ENCODE measurements around the gene ST8SIA5.

Gene ST8SIA5

DNA sequence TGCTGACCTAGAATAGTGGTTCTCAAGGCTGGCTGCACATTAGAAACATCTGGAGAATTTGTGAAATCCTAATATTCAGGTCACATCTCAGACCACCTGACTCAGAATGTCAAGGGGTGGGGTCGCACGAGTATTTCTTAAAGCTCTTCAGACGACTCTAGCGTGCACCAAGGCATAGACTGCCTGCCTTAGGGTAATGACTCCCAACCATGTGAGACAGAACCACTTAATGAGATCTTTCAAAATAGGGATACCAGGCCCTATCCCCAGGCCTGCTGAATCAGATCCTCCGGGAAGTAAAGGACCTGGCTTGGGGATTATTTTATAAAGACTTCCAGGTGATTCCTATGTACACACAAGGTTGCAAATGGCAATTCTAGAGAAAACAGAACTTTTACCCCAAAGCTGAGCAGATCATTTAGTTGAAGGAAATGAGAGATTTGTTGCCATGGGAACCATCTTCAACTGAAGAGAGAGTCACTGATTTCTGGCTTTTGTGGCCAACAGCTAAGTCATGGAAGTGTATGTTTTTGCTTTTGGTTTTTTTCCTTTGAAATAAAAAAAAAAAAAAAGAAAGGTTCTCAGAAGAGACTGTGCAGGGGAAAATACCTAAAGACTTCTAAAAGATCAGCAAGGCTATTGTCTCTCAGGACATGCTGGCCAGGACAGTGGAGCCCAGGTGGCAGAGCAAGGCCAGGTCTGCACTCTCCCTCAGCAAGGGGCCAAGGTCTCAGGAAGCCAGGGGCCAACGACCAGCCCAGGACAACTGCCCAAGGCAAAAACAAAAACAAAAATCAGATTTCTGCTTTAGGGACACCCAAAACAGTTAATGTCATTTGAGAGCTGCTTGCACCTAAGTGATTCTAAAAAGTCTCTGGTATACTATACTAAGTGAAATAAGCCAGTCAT, 84.5 kb downstream of the ST8SIA5 start:
- DNase-seq (ENCODE audit: low read depth in 2 of 2): no peak

DNA sequence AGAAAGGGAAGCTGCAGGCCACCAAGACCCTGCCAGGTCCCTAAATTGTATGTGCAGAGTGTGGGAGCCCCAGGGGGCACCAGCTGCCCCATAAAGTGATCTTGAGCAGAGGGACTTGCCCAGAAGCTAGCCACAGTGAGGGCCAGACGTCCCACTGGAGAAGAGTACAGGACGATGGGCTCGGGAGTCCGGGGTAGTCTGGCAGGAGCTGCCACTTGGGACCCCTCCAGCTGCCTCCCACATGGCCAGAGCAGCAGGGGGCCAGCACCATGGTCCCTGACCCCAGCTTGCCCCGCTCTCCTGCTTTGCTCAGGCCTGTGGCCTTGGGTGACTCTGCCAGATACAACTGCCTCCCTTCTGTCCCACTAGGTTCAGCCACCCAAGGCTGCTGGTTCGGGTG, 88.2 kb downstream of the ST8SIA5 start:
- no peak for DNase-seq (ENCODE audit: low read depth in 2 of 2)

DNA sequence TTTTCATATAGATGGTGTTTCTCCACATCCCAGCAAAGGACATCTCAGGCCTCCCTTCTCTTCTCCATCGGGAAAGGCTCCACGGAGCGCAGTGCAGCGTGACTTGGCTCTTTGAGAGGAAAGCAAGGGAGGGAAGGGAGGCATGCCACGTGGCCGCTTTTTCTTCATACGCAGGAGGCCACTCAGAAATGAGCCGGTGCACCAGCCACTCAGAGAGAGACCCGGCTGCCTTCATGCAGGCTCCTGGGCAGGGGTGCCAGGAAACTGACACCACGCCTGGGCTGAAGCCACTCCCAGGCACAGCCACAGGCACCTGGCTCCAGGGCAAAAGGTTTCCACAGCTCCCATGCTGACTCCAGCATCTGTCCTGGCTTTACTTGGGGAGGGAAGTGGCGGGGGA, 88.7 kb downstream of the ST8SIA5 start:
- no peak for DNase-seq (ENCODE audit: low read depth in 2 of 2)

DNA sequence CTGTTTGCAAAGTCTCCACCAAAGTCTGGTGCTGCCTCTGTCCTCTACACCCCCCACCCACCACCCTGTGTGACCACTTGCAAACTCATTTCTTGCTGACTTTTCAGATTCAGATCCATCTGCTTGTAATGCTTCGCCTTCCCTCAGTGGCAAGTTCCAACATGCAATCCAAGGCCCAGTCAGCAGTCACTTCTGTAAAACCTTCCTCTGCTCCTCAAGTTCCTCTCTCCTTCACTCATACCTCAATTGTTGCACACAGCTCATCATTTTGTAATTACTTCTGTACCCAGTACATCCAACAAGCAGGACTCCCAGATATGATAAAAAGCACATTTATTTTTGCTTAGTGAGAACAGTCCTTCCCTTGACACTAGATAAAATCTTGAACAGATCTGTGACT, 93.3 kb downstream of the ST8SIA5 start:
- DNase-seq (ENCODE audit: low read depth in 2 of 2): no peak

DNA sequence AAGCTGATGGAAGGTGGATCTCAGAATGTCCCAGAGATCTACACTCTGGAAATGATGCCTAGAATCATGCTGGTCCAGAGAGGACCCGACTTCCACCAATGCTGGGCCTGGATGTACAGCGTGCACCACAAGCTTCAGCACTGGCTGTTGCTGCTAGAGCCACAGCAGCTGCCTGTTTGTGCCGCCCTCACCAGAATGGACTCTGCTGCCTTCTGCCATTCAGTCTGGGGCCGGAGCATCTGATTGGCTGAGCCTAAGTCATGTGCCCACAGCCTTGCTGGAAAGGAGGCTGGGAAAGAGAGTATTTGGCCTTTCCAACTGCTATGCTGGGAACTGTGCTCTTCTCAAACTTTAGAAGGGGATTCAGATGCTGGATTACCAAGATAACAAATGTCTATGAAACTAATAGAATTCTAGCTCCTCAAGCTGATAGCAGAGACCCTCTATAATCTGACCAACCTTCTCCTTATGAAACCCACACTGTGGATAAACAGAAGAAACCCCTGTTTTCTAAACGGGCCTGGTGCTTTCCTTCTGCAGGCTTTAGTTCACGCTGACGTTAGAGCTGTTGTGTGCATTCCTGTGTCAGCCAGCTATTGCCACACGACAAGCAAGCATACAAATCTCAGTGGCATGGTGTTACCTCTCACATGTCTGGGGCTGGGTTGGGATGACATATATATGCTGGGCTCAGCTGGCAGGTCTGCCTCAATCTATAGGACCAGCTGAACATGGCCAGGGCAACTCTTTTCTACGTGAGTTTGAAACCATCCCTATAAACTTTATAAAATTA, 95.7 kb downstream of the ST8SIA5 start:
- DNase-seq (ENCODE audit: low read depth in 2 of 2): no peak

DNA sequence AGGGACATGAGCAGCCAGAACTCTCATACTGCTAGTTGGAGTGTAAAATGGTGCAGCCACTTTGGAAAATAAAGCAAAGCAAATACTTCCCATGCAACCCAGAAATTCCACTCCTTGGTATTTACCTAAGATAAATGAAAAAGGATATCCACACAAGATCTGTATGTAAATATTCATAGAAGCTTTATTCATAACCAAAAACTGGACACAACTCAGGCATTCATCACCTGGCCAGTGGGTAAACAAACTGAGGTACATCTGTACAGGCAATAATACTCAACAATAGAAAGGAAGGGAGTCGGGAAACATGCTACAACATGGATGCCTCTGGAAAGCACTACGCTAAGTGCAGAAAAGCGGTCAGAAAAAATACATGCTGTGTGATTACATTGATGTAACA, 97.4 kb downstream of the ST8SIA5 start:
- DNase-seq (ENCODE audit: low read depth in 2 of 2): no peak

DNA sequence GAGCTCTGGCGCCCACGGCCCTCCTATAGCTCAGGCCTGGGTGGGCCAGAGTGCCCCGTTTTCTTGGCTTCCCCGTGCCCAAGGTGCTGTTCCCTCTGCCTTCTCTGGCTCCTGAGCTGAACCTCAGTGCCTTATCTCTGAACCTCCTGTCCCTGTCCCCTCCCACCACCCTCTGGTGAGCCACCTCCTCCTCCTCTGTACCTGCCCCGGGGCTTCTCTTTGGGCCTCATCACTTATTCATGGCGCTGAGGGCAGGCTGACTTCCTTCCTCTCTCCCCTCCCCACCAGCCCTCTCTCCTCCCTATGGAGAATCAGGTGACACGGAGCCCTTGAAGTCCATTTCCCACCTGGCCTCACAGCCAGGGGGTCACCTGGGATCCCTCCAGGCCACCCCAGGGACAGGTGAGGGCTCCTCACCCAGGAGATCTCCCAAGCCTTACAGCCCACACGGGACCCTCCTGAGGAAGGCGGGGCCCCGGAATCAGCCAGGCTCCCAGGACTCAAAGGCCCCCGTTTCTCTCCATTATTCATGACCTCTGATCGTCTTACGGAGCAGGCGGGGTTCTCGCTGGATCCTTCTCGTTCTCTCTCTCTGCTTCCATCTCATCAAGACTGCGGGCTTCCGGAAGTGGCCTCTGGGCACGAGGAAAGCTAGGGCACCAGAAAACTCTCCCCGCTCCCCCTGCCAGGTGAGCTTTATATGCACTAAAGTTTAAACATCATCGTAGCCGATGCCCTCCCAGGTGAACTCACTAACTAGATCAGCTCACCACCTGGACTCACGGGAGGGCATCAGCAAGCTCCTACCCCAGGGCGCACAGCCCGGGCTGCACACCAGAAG, 99.5 kb downstream of the ST8SIA5 start, which contains the start of gene LOXHD1:
LOXHD1 (minus strand) TSS at position 106 of the 841 bp plus-strand sequence. CDS start 187 bp downstream, outside the sequence.
- no peak for DNase-seq (ENCODE audit: low read depth in 2 of 2)

DNA sequence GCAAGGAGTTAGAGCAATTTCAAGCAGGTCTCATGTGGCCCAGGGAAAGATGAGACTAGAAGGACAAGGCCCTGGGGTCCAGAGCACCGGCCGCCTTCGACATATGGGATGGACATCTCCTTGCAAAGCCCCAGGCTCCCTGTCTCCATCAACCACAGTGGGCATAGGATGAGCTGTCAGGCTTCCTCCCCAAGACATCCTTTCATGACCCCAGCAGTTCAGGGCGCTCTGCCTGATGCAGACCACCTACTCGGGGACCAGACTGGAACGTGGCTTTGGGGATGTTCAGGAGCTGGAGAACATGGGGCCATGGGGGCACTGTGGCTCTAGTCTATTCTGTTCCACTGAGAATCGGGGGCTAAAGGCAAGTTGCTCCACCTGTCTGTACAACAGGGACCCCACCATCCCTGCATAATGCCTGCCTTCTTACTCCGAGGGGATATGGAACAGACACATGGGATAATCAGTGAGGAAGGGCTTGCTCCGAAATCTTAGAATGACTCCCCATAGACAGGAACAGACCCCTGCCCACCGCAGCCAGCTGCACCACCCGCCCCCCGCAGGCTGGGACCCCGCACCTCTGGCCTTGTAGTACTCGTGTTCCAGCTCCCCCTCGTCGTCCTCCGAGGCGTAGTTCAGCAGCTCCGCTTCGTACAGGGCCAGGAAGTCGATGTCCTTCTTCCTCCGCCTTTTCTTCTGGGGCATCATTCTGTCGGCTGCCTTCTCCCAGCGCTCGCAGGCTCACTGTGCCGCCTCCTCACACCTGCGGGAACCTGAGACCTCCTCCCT, 100.3 kb downstream of the ST8SIA5 start:
- no peak for DNase-seq (ENCODE audit: low read depth in 2 of 2)

DNA sequence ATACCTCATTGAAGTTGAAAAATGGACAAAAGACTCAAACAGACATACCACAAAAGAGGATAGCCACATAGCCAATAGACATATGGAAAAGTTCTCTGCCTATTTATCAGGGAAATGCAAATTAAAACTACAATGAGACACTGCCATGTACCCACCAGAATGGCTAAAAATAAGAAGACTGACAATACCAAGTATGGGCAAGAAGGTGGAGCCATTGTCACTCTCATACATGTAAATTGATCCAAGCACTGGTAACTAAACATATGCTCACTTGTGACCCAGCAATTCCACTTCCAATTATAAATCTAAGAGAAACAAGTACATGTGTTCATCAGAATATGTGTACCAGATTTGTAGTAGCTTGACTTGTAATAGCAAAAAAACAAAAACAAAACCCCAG, 104.5 kb downstream of the ST8SIA5 start:
- no peak for DNase-seq (ENCODE audit: low read depth in 2 of 2)

DNA sequence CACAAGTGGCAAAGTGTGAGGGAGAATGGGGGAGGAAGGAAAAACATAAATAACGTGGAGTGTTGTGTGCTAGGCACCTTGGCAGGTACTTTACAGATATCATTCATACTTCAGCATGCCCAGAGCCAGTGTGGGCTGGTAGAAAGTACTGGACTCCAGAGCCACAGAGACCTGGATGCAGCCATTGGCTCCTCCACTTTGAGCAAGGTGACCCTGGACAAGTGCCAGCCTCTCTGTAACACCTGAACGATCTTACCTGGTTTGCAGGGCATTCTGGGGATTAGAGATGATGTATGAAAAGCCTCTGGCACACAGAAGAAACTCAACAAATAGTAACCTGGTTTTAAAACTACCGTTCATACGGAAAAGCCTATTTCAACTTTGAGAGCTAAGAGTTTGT, 106.2 kb downstream of the ST8SIA5 start:
- DNase-seq (ENCODE audit: low read depth in 2 of 2): no peak

DNA sequence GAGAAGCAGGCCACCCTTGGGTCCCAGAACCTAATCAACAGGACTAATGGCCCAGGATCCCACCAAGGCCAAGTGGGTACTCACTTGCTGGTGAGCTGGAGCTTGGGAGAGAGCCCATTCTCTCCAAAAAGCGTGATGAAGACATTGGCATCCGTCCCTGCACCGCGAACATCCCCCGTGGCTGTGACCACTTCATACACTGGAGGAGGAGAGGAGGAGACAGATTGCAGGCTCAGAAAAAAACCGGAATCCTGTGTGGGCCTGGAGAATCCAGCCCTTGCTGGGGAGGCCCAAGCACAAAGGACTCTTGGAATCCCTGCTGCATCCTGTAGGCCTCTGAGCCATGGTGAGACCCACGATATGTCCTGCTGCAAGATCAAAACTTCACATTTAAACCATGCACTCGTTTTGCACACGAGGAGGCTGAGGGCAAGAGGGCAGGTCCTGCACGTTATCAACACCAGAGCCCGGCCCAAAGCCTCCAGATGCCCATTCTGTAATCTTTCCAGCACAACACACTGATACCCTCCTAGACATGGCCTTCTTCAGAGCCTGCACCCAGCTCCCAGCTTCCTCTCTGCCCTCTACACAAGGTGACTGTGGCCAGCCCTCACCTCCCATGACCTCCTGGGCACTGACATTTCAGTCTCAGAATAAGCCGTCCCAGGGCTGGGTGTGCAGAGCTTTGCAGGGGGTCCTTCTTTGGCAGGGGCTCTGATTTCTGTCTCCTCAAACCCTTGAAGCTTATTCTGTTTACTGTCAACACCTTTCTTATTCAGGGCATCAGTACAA, 107.6 kb downstream of the ST8SIA5 start:
- DNase-seq (ENCODE audit: low read depth in 2 of 2): no peak

DNA sequence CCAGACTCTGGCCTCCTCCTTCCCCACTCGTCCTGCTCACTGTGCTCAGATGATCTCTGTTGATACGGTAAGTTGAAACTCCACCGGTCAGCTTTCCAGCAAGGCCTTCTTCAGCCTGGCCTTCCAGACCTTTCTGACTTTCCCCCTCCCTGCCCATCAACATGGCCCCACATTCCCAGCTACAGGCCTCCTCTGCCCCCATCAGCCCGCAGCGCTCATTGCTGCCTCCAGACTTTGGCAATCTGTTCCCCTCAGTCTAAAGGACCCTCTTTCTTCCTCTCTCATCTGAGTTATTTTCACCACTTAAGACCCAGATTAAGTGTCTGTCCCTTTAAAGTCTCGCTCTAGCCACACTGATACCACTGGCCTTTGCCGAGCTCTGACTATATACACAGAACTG, 110.4 kb downstream of the ST8SIA5 start:
- DNase-seq (ENCODE audit: low read depth in 2 of 2): no peak

DNA sequence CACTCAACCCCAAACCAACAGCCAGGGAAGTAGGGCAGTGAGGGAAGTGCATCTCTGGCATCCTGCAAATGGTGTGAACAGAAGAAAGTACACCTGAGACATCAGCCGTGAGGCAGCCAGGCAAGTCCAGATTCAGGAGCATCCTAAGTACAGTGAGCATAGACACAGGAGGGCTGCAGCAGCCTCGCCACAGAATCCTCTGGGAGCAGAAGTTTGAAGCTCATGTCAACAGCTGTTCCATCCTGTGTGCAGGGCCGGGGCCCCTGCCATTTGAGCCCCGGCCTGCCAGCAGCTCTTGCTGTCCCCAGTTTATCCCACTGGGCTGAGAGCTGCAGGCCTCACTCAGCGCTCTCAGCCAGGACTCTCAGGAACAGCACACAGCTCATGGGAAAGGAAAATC, 114.3 kb downstream of the ST8SIA5 start:
- no peak for DNase-seq (ENCODE audit: low read depth in 2 of 2)

DNA sequence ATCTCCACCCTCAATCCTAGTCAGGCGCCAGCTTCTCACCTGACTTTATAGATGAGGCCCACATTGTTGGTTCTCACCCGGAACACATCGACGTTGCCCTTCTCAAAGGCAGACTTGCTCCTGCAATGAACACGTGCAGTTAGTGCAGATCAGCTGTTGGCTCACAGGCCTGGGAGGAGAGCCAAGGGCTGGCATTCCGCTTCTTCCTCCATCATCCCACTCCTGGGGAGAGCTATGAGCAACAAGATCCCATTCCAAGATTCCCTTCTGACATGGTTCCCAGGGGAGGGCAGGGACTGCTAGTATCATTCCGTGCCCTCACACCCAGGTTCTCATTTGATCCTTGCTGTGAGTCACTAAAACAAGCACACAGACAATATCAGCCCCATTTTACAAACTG, 114.9 kb downstream of the ST8SIA5 start:
- DNase-seq (ENCODE audit: low read depth in 2 of 2): no peak

DNA sequence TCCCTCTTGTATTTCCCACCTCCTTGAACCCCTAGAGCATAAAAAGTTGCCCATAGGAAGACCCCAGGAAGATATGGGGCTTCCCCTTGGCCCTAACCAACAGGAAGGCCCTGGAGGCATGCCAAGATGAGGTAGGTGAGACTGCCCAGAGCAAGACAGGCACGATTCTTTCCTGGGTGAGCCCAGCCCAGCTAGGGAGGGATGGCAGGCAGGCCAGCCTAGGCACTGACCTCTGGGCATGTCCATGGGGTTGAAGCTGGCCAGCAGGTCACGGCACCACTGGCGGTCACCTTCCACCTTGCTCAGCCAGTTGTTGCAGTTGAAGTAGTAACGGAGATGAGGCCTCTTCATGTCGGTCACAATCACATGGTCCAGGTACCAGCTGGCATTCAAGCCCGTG, 117.5 kb downstream of the ST8SIA5 start:
- no peak for DNase-seq (ENCODE audit: low read depth in 2 of 2)

DNA sequence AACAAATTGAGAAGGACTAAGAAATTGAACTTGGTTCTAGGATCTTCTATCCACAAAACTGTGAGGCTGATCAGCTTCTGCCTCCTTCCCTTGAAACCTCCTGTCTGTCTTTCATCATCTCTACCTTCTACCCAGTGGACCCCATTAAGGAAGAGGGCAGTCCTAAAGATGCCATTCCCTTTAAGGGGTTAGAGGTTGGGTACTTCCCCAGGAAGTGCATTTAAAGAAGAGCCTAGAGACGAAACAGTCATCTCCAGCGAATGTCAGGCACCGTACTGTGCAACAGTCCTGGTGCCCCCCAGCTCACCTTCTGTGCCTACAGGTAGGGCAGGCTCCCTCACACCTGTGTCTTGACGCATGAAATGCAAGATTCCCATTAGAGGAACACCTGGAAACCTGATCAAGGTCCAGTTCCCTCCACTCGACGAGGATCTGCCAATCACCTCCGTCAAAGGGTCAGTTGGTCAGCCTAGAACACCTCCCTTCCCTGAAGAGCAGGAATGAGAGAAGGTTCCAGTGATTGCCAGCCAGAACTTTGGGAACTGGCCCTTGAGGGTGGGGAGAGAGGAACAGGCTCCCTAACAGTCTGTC, 120.7 kb downstream of the ST8SIA5 start:
- DNase-seq (ENCODE audit: low read depth in 2 of 2): no peak

DNA sequence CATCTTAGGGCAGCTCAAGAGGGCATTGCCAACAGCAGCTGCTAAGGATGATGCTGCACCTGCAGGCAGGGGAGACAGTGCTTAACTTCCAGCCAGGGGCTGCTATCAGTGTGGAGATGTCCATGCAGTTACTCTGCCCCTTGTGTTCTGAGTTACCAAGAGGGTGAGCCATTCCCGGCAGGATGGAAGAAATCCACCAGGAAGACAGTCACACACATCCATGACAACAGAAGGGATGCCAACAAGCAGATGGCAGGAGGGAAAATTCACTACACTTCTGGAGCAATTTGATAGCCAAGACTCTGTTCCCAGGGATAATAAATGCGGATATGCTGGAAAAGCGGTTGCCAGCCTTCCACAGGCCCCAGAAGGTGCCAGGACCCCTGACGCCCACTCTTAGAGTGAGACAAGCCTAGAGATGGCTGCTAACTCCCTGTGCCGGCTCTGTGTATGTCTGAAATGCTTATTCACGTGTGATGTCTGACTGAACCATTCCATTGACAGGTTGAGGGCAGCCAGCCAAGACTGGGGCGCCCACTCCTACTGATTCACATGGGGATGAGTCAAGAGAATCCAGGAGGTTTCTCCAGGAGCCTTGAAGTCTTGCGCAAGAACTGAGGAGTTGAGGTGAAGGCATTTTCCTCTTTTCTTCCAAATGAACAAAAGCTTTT, 124.3 kb downstream of the ST8SIA5 start:
- DNase-seq (ENCODE audit: low read depth in 2 of 2): no peak

DNA sequence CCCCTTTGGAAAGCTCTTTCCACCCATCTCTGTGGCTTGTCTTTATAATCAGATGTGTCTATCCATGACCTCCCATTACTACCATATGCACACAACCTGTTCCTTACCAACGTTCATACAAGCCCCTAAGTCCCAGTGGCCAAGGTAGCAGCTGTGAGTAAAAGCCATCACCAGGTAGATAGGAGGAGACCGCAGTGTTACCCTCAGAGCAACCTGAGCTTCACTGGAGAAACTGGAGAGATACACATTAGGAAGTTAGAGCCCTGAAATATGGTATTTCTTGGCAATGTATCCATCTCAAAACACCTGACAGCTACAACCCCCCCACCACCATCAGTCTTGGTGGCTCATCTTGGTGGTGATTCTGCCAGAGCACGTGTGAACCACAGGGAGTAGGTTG, 125.9 kb downstream of the ST8SIA5 start:
- no peak for DNase-seq (ENCODE audit: low read depth in 2 of 2)

DNA sequence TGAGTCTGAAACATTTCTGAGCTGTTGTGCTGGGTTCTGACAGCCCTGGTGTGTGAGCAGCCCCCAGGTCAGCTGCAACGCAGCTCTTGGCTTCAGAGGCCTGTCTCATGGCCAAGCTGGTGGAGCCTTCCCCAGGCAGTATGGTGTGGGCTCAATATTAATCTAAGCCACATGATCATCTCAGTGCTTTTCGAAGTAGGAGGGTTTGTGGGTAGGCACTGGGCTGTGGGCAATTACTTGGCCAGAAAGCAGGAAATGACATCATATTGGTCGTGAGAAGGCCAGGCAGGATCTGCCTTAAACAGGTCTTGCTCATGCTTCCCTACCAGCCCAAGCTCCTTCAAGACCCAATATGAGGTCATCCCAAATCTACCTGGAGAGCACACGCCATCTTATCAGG, 126.7 kb downstream of the ST8SIA5 start:
- no peak for DNase-seq (ENCODE audit: low read depth in 2 of 2)
